ENCODE results near the gene GOLGA6A.

Gene GOLGA6A

DNA sequence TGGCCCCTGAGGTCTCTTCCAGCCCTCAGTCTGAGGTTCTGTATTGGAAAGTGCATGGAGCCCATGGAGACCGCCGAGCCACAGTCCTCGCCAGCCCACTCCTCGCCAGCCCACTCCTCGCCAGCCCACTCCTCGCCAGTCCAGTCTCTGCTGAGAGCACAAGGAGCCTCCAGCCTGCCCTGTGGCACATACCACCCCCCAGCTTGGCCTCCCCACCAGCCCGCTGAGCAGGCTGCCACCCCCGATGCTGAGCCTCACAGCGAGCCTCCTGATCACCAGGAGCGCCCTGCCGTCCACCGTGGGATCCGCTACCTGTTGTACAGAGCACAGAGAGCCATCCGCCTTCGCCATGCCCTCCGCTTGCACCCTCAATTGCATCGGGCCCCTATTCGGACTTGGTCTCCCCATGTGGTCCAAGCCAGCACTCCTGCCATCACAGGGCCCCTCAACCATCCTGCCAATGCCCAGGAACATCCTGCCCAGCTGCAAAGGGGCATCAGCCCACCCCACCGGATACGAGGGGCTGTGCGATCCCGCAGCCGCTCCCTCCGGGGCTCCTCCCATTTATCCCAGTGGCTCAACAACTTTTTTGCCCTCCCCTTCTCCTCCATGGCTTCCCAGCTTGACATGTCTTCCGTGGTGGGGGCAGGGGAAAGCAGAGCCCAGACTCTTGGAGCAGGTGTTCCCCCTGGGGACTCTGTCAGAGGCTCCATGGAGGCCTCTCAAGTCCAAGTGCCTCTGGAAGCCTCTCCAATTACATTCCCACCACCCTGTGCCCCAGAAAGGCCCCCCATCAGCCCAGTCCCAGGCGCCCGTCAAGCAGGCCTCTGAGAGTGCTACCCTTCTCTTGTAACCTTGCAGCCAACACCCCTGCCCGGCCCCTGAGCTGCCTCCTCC, 47.0 kb downstream of the GOLGA6A start:
- DNase-seq = no peak

DNA sequence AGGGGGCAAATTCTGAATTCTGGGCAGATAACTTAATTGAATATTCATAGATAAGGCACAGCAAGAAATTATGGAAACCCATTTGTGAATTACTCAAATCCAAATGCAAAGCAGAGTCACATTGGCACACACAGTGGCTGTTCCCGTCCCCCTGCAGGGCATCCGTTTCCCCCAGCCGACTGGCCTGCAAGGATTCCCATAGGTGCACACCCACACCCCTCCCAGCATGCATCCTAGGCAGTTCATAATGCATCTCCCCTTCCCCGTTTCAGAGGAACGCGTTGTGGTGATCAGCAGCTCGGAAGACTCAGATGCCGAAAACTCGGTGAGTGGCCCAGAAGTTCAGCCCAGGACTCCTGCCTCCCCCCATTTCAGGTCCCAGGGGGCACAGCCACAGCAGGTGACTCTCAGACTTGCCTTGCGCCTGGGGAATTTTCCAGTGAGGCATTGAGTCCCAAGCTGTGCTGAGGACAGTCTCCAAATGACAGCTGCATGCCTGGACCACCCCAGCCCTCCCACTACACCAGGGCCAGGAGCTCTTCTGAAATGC, 48.1 kb downstream of the GOLGA6A start:
- DNase-seq = no peak

DNA sequence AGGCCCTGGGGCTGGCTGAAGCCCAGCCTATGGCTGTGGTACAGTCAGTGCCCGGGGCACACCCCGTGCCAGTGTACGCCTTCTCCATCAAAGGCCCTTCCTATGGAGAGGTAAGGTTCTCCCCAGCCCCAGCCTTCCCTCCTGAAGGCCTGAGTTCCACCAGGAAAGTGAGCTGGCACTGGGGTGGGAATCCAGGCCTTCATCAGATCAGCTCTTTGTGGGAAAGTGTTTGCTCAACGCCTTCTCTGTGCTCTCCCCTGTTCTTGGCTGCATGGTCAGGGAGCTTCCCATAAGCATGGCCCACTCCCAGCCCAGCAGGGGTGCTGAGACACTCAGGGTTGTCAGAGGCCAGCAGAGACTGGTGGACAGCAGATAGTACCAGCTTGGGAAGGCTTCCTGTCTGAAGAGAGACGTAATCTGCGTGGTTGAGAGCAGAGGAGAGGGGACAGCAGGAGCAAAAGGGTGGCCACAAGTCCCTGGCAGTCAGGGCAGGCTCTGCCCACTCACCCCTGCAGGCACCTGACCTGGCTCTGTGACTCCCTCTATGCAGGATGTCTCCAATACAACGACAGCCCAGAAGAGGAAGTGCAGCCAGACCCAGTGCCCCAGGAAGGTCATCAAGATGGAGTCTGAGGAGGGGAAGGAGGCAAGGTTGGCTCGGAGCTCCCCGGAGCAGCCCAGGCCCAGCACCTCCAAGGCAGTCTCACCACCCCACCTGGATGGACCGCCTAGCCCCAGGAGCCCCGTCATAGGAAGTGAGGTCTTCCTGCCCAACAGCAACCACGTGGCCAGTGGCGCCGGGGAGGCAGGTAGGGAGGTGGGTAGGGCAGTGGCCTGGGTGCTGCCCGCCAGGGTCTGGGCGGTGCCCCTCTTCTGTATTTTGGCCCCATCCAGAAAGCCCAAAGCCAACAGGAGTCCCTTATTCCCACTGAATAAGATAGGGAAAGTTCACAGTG, 49.5 kb downstream of the GOLGA6A start:
- no peak for DNase-seq

DNA sequence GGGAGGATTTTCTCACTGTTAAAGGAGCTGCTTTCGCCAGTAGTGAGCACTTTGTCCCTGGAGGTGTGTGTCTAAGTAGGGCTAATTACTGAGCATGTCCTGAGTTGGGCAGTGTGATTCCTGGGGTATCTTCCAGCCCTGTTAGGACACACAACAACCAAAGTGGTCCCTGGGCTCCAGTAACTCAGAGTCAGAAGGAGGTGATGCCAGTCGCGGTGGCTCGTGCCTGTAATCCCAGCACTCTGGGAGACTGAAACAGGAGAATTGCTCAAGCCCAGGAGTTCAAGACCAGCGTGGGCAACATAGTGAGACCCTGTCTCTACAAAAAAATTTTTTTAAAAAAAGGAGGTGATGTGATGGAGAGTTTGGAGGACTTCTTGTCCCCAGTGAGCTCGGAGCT, 50.3 kb downstream of the GOLGA6A start:
- DNase-seq = no peak

DNA sequence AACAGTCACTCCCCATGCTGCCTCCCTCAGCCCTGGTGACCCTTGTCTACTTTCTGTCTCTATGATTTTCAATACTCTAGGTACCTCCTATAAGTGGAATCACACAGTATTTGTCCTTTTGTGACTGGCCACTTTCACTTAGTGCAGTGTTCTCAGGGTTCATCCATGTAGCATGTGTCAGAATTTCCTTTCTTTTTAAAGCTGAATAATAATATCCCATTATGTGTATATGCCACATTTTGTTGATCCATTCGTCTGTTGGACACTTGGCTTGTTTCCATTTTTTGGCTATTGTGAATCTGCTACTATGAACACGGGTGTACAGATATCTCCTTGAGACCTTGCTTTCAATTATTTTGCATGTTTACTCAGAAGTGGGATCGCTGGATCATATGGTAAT, 53.7 kb downstream of the GOLGA6A start:
- no peak for DNase-seq

DNA sequence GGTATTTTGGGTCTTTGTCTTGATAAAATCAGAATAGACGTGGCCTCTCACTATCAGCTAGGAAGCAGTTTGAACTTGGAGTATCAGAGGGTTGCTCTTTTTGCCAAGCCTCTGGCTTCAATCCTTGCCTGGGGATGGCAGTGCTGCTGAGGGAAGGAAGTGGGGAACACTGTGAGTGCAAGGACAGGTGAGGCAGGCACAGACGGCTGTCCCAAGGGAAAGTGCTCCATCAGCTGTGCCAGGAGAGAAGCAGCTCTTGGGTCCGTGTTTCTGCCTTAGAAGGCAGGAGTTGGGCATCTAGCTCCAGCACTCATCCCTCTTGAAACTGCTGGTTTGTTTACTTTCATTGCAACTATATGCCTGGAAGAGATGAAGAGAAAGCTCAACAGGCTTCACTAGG, 54.7 kb downstream of the GOLGA6A start:
- DNase-seq = no peak

DNA sequence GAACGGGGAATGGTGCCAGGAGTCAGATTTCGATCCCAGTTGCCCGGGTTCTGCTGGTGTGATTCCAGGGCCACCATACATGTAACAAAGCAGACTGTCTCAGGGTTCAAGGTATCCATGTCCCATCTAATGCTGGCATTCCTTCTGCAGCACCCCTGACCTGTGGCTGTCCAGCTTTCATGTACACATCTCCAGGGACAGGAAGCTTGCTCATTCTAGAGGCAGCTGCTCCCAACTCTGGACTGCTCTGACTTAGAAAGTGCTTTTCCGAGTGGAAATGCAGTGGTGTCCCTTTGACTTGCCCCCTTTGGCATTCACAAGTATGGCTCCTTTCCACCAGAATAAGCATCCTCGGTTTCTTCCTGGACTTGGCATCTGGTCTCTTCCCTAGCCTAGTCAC, 56.9 kb downstream of the GOLGA6A start:
- DNase-seq = no peak

DNA sequence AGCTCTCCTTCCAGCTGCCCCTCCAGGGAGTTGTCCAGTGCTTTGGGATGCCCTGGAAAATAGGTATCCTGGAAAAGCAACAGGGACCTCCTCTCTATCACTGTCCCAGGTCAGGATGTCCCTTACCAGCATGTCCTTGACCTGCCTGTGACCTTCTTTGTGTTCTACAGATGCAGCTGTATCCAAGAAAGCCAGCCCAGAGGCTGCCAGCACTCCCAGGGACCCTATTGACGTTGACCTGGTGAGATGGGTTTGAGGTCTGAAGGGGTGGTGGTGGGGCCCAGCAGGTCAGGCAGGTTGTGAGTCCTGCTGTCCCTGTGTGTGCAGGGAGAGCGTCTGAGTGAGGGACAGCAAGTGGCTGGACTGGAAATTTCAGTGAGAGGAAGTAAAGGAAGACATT, 57.7 kb downstream of the GOLGA6A start:
- no peak for DNase-seq

DNA sequence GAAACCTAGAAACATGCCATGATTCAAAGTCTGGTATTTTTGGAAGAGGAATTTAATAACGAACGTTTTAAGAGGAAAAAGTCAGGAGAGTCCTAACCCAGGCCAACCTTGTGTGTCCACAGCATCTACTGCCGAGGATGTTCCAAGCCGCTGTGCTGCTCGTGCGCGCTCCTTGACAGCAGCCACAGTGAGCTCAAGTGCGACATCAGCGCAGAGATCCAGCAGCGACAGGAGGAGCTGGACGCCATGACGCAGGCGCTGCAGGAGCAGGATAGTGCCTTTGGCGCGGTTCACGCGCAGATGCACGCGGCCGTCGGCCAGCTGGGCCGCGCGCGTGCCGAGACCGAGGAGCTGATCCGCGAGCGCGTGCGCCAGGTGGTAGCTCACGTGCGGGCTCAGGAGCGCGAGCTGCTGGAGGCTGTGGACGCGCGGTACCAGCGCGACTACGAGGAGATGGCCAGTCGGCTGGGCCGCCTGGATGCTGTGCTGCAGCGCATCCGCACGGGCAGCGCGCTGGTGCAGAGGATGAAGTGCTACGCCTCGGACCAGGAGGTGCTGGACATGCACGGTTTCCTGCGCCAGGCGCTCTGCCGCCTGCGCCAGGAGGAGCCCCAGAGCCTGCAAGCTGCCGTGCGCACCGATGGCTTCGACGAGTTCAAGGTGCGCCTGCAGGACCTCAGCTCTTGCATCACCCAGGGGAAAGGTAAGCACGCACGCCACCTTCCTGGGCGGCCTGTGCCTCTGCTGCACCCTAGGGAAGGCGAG, 59.5 kb downstream of the GOLGA6A start:
- DNase-seq = no peak

Measured in NCI-H1694 (cell line).